Stimulated activated CD4-positive, alpha-beta T cell treated with anti-CD3 and anti-CD28 coated beads, Interleukin-1b, Interleukin-23, amount 100 ng/mL, for 1 hour (primary cell): ENCODE measurements around the gene MARCKSL1.

Experiments used
- DNase-seq, 2 donors: peaks; one replicate each; pipeline ENCODE4 v3.0.0-alpha.2; 2020; ENCODE audit warnings: low read depth in 2 of 2

Gene MARCKSL1

GRCh38 chr1:32352831-32353383 is 16.9 kb upstream of the MARCKSL1 start:
- DNase-seq = no peak

- no peak for DNase-seq
Measured at GRCh38 chr1:32352239-32352745, 16.3 kb upstream of the MARCKSL1 start.

GRCh38 chr1:32351399-32352238 is 15.6 kb upstream of the MARCKSL1 start:
- DNase-seq = peak; percentile 83 to 89

GRCh38 chr1:32350785-32351398 is 14.9 kb upstream of the MARCKSL1 start:
- DNase-seq = peak; percentile 44 to 72

GRCh38 chr1:32349211-32349708 is 13.2 kb upstream of the MARCKSL1 start:
- DNase-seq = no peak

- no peak for DNase-seq
Measured at GRCh38 chr1:32346532-32347157, 10.6 kb upstream of the MARCKSL1 start.

GRCh38 chr1:32345289-32345827 is 9.3 kb upstream of the MARCKSL1 start:
- DNase-seq = no peak

GRCh38 chr1:32342704-32343103 is 6.7 kb upstream of the MARCKSL1 start:
- DNase-seq = no peak

- no peak for DNase-seq
Measured at GRCh38 chr1:32341971-32342370, 5.9 kb upstream of the MARCKSL1 start.

- DNase-seq = no peak
Measured at GRCh38 chr1:32341186-32341757, 5.2 kb upstream of the MARCKSL1 start.

- no peak for DNase-seq
Measured at GRCh38 chr1:32339363-32339978, 3.4 kb upstream of the MARCKSL1 start.

- DNase-seq = no peak
Measured at GRCh38 chr1:32338637-32339145, 2.7 kb upstream of the MARCKSL1 start.

- no peak for DNase-seq
Measured at GRCh38 chr1:32337855-32338636, 2.0 kb upstream of the MARCKSL1 start.

- no peak for DNase-seq
Measured at GRCh38 chr1:32336963-32337675, 1.1 kb upstream of the MARCKSL1 start.

GRCh38 chr1:32336591-32336932 is 529 bp upstream of the MARCKSL1 start:
- no peak for DNase-seq

- DNase-seq = no peak
Measured at GRCh38 chr1:32335535-32335789, 571 bp downstream of the MARCKSL1 start.

GRCh38 chr1:32334864-32335534 is 1.0 kb downstream of the MARCKSL1 start:
- peak in 1 of 2 donors; percentile 48 for DNase-seq

GRCh38 chr1:32334274-32334861 is 1.7 kb downstream of the MARCKSL1 start:
- DNase-seq = no peak
